ENCODE data around the gene CPT1B. TPM values are rescaled to one million over a fixed set of nuclear protein-coding genes. Genes with fewer than 3 reads are reported as not detected.
"Not testable (repeated sequence)": the region's sequence is repeated elsewhere in the genome, so short reads cannot be mapped to it uniquely, and the experiment has no call there.

CPT1B gene
- total RNA-seq, 6 donors from 2014 or later = 7.3 to 54.5 (median 19.4) TPM

DNA sequence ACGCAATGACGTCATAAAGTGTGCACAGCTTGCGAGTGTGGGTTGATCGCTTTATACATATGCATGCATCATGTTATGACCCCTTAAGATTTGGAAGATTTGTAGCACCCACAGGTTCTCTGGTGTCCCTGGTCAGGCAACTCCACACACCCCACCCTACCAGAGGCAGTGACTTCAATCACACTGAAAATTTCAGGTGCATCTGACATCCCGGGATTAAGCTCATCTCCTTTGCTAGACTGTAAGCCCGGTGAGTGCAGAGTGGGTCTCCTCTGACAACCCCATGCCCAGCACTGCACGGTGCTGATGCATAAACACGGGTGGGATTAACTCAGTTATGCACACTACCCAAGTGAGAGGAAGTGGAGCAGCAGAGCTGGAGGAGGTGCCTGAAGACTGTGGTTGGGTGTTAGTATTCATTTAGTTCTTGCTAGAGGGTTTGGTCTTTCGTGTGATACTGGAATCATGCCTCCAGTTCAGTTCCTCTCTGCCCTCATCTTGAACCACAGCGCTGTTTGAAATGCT is 43.2 kb upstream of the CPT1B start:
- ATAC-seq (ENCODE audit: low FRiP score in 2 of 2) (peak; percentile 29 to 39), DNase-seq (no peak)
- Histone ChIP-seq H3K27ac (peak overlapping the region; percentile 44 to 79 (median 56)), H3K4me1 (peaks cover 27 to 36% (median 30%) of the 10 kb centered on the region in 4 donors), H3K36me3 (peaks cover 0 to 20% (median 6%) of the 10 kb centered on the region in 4 donors), H3K9me3 (no peaks in the 10 kb centered on the region), H3K27me3 (no peaks in the 10 kb centered on the region), H3K4me3 (peak overlapping the region in 3 of 4 donors; percentile 27 to 43 (median 40))
- no peak for TF ChIP-seq EP300 (IDR thresholded peaks at IDR 0.05)
- TF ChIP-seq POLR2AphosphoS5 (IDR thresholded peaks at IDR 0.05) = no peak
- TF ChIP-seq POLR2A (IDR thresholded peaks at IDR 0.05) = no peak
- TF ChIP-seq, protein P1, sequence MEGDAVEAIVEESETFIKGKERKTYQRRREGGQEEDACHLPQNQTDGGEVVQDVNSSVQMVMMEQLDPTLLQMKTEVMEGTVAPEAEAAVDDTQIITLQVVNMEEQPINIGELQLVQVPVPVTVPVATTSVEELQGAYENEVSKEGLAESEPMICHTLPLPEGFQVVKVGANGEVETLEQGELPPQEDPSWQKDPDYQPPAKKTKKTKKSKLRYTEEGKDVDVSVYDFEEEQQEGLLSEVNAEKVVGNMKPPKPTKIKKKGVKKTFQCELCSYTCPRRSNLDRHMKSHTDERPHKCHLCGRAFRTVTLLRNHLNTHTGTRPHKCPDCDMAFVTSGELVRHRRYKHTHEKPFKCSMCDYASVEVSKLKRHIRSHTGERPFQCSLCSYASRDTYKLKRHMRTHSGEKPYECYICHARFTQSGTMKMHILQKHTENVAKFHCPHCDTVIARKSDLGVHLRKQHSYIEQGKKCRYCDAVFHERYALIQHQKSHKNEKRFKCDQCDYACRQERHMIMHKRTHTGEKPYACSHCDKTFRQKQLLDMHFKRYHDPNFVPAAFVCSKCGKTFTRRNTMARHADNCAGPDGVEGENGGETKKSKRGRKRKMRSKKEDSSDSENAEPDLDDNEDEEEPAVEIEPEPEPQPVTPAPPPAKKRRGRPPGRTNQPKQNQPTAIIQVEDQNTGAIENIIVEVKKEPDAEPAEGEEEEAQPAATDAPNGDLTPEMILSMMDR (IDR thresholded peaks at IDR 0.05) = no peak
- 22 to 23% methylated on average over 7 to 10 of the region's 10 CpGs for WGBS, 2 donors

DNA sequence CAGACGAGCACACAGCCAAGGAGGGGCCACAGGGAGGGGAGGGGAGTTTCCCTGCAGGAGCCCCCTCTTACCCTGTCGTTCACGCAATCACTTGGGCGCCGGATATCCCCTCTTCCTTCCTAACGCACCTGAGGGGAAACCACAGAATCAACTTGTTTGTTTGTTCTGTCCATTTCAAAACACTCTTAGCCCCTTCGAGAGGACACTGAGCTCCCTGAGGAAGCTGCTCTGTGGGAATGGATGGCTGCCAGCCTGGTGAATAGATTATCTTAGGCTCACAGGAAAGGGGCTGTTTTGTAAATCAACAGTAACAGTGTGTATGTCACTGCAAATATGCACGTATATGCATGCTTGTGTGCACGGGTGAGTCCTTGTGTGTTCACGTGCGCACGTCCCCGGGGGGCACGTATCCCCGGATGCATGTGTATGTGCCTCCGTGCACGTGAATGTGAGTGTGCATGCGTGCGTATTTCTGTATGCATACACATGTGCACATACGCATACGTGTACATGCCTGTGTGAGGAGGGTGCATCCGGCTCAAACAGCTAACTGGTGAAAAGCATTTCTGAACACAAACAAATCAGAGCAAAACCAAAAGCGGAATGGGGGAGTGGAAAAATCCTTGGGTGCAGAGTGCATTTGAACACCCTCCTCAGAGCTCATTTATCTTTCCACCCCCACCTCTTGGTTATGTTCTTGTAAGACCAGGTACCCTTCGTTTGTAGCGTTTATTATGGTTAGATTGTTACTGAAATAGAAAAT is 42.5 kb upstream of the CPT1B start:
- DNase-seq = peak; percentile 39 to 73
- Histone ChIP-seq H3K27ac (peak overlapping the region in 3 of 4 donors; percentile 12 to 49 (median 44)), H3K9me3 (no peaks in the 10 kb centered on the region)

DNA sequence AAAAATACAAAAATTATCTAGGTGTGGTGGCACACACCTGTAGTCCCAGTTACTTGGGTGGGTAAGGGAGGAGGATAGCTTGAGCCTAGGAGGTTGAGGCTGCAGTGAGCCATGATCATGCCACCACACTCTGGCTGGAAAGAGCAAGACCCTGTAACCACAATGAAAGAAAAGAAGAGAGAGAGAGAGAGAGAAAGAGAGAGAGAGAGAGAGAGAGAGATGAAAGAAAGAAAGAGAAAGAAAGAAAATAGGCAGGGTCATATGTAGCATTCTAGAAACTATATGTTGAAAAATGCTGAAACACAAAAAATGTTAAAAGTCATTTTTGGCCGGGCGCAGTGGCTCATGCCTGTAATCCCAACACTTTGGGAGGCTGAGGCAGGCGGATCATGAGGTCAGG is 36.1 kb upstream of the CPT1B start:
- H3K36me3 ChIP-seq; H3K9me3 ChIP-seq; H3K4me3 ChIP-seq; DNase-seq; H3K27ac ChIP-seq; ATAC-seq (ENCODE audit: low FRiP score in 2 of 2); H3K27me3 ChIP-seq: not testable (repeated sequence)
- WGBS, 2 donors = 67 to 95% methylated on average over 3 of the region's 3 CpGs
- H3K4me1 ChIP-seq = peaks cover 0 to 17% (median 11%) of the 10 kb centered on the region in 4 donors

More for the DNA sequence above, 42.5 kb upstream of the CPT1B start:
- Histone ChIP-seq H3K4me1 (peaks cover 27 to 35% (median 30%) of the 10 kb centered on the region in 4 donors), H3K27me3 (no peaks in the 10 kb centered on the region), H3K36me3 (peaks cover 0 to 13% (median 5%) of the 10 kb centered on the region in 4 donors), H3K4me3 (peak overlapping the region in 3 of 4 donors; percentile 27 to 43 (median 40))
- 14 to 16% methylated on average over 22 to 25 of the region's 25 CpGs for WGBS, 2 donors
- ATAC-seq (ENCODE audit: low FRiP score in 2 of 2) = peak; percentile 91 to 92
- TF ChIP-seq POLR2AphosphoS5 (IDR thresholded peaks at IDR 0.05) = peak in 1 of 2 donors; percentile 22
- TF ChIP-seq POLR2A (IDR thresholded peaks at IDR 0.05) = peak in 1 of 4 donors; percentile 20
- TF ChIP-seq, protein P1 (IDR thresholded peaks at IDR 0.05) = peak; percentile 1 to 92 (median 73)
- TF ChIP-seq EP300 (IDR thresholded peaks at IDR 0.05) = no peak

DNA sequence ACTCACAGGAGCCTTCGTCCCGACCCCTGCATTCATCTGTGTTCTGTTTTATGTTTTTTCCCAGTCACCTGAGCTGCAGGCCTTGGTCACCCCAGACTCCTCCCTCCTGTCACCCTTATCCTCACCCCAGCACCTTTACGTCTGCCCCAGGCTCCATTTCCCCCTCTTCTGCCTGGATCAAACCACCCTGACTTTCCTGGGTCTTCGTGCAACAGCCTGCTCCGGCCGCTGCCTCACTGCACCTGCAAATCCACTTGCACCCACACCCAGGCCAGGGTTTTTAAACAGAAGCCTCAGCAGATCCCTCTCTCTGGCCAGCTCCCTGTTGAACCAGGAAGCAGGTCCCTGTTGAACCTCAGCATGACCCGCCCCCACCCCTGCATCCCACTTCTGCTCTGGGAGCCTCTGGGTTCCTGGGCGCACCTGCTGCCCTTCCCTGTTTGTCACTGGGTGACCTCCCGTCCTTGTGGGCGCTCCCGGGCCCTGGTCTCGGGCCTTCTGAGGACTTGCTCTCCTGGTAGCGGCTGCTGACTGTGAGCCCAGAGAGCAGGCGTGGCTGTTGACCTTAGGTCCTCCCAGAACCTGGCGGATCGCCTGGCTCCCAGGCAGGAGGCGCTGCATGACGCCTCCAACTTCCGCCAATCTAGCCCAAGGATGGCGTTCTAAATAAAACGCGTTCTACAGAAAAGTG is 35.2 kb upstream of the CPT1B start:
- H3K27me3 ChIP-seq = no peaks in the 10 kb centered on the region
- peak overlapping the region in 3 of 4 donors; percentile 27 to 59 (median 57) for H3K27ac ChIP-seq
- no peaks in the 10 kb centered on the region for H3K36me3 ChIP-seq
- H3K9me3 ChIP-seq = no peaks in the 10 kb centered on the region
- peaks cover 0 to 17% (median 11%) of the 10 kb centered on the region in 4 donors for H3K4me1 ChIP-seq
- DNase-seq = peak; percentile 83 to 92
- ATAC-seq (ENCODE audit: low FRiP score in 2 of 2) = peak; percentile 69 to 93
- no peak overlapping the region for H3K4me3 ChIP-seq
- 53 to 63% methylated on average over 16 to 22 of the region's 22 CpGs for WGBS, 2 donors
- TF ChIP-seq POLR2A (IDR thresholded peaks at IDR 0.05) (peak in 1 of 4 donors; percentile 63), EP300 (IDR thresholded peaks at IDR 0.05) (no peak), POLR2AphosphoS5 (IDR thresholded peaks at IDR 0.05) (no peak)
- TF ChIP-seq, protein P1 (IDR thresholded peaks at IDR 0.05) = no peak
